Duodenal mucosa (tissue), 2 donors: ENCODE results near the gene CAD.
"Not testable (repeated sequence)": the region's sequence is repeated elsewhere in the genome, so short reads cannot be mapped to it uniquely, and the experiment has no call there.

ENCODE experiments used
- H3K27ac ChIP-seq: one replicate; pipeline ENCODE4 v1.7.0; 2013; ENCODE audit warnings: low read depth, low read length
- H3K27me3 ChIP-seq, 2 donors: one replicate each; pipeline ENCODE4 v1.7.0; 2013; ENCODE audit warnings: low read length in 2 of 2, control low read depth in 1 of 2; ENCODE audit not compliant: insufficient read depth in 2 of 2, control insufficient read depth in 1 of 2
- H3K36me3 ChIP-seq, 2 donors: one replicate each; pipeline ENCODE4 v1.7.0; 2013; ENCODE audit warnings: low read length in 2 of 2, control low read depth in 1 of 2; ENCODE audit not compliant: insufficient read depth in 2 of 2, control insufficient read depth in 1 of 2
- H3K4me1 ChIP-seq, 2 donors: one replicate each; pipeline ENCODE4 v1.7.0; 2013; ENCODE audit warnings: low read length in 2 of 2, control low read depth in 1 of 2; ENCODE audit not compliant: insufficient read depth in 2 of 2, control insufficient read depth in 1 of 2
- H3K4me3 ChIP-seq, 2 donors: one replicate each; pipeline ENCODE4 v1.7.0; 2013; ENCODE audit warnings: low read length in 2 of 2, low read depth in 1 of 2
- H3K9ac ChIP-seq, 2 donors: one replicate each; pipeline ENCODE4 v1.7.0; 2013; ENCODE audit warnings: low read length in 2 of 2, low read depth in 1 of 2
- H3K9me3 ChIP-seq, 2 donors: one replicate each; pipeline ENCODE4 v1.7.0; 2013; ENCODE audit warnings: low read length in 2 of 2, control low read depth in 1 of 2; ENCODE audit not compliant: control insufficient read depth in 1 of 2

CAD gene

DNA sequence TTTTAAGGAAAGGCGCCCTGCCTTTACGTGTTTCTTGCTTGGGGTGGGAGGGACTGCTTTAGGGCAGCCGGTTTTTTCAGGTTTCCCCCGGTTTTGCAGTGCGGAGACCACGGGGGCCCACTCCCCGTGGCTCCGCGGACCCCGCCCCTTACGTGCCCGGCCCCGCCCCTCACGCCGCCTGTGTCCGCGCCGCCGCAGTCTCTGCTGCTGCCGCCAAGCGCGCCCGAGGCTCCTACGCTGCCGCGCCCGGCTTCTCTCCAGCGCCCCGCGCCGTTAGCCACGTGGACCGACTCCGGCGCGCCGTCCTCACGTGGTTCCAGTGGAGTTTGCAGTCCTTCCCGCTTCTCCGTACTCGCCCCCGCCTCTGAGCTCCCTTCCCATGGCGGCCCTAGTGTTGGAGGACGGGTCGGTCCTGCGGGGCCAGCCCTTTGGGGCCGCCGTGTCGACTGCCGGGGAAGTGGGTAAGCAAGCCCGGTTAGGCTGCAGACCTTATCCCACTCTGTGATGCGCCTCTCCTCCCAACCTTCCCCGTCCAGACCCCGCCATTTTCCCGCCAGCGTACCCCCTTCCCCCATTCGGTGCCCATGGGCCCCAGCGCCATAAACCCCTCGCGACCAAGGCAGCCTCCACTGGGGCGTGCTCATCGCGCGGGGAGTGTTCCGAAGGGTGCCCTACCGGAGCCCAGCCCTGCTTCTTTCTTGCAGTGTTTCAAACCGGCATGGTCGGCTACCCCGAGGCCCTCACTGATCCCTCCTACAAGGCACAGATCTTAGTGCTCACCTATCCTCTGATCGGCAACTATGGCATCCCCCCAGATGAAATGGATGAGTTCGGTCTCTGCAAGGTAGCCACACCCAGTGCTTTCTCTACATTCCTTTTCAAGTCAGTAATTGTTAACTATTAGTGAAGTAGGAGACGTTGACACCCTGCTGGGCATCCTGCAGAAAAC lies at the start of gene CAD:
TSS of gene CAD (plus strand) at position 197 of the 949 bp plus-strand sequence. CDS start at position 380, 183 bp downstream.
- Histone ChIP-seq H3K36me3 (peaks cover 7 to 26% of the 10 kb centered on the region in 2 donors), H3K9me3 (no peaks in the 10 kb centered on the region), H3K27me3 (no peaks in the 10 kb centered on the region)

GRCh38 chr2:27170581-27171337 lies 46.4 kb upstream of the CAD start:
- Histone ChIP-seq H3K27ac (no peak overlapping the region), H3K9me3 (no peaks in the 10 kb centered on the region), H3K36me3 (no peaks in the 10 kb centered on the region), H3K4me3 (peak overlapping the region; percentile 7 to 54), H3K9ac (no peak overlapping the region), H3K27me3 (no peaks in the 10 kb centered on the region), H3K4me1 (peaks cover 3 to 13% of the 10 kb centered on the region in 2 donors)

More for the DNA sequence above, at the start of gene CAD:
- Histone ChIP-seq H3K27ac (peak within 1 kb of the TSS; percentile 43), H3K4me1 (peaks cover 26 to 31% of the 10 kb centered on the region in 2 donors), H3K9ac (peak within 1 kb of the TSS; percentile 45 to 83), H3K4me3 (peak within 1 kb of the TSS; percentile 72 to 93)

DNA sequence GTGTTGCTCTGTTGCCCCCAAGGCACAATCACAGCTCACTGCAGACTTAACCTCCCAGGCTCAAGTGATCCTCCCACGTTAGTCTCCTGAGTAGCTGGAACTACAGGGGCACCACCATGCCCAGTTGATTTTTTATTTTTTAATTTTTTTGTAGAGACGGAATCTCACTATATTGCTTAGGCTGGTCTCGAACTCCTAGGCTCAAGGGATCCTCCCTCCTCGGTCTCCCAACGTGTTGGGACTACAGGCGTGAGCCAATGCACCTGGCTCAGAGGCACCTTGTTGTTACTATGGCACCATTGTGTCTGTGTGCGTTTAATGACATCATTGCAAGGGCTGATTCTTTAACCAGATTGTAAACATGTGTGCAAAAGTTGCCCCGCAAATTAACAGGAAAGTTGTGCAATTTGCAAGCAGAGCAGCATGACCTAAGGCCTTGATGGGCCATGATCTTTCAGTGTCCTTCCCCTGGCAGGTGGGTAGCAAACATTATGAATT lies 45.8 kb upstream of the CAD start:
- Histone ChIP-seq H3K9ac (no peak overlapping the region), H3K27me3 (no peaks in the 10 kb centered on the region), H3K4me3 (no peak overlapping the region), H3K9me3 (no peaks in the 10 kb centered on the region), H3K4me1 (peaks cover 3 to 13% of the 10 kb centered on the region in 2 donors), H3K27ac (no peak overlapping the region), H3K36me3 (no peaks in the 10 kb centered on the region)

DNA sequence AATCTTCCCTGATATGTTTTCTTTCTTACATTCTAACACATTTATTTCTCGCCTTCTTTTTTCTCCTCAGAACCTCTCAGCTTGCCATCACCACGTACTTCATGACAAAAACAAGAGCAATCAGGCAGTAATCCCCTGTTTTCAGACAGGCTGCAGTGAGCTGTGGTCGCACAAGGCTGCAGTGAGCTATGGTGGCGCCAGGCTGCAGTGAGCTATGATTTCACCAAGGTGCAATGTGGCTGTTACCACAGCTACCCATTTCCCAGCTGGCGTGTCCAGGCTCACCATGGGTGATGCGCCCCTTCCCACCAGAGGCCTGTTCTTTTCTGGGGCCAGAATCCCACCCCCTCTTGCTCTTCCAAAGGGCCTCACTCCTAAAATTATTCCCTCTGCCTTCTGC lies 42.5 kb upstream of the CAD start:
- Histone ChIP-seq H3K27ac (no peak overlapping the region), H3K4me3 (no peak overlapping the region), H3K4me1 (peaks cover 3 to 13% of the 10 kb centered on the region in 2 donors), H3K9me3 (no peaks in the 10 kb centered on the region), H3K36me3 (no peaks in the 10 kb centered on the region), H3K27me3 (no peaks in the 10 kb centered on the region), H3K9ac (no peak overlapping the region)

GRCh38 chr2:27175330-27175729 lies 41.8 kb upstream of the CAD start:
- Histone ChIP-seq H3K4me3 (no peak overlapping the region), H3K27me3 (no peaks in the 10 kb centered on the region), H3K4me1 (peaks cover 2 to 8% of the 10 kb centered on the region in 2 donors), H3K27ac (no peak overlapping the region), H3K9ac (no peak overlapping the region), H3K9me3 (no peaks in the 10 kb centered on the region), H3K36me3 (no peaks in the 10 kb centered on the region)

- H3K4me3 ChIP-seq, H3K9ac ChIP-seq, H3K27me3 ChIP-seq, H3K4me1 ChIP-seq, H3K36me3 ChIP-seq, H3K9me3 ChIP-seq, H3K27ac ChIP-seq: not testable (repeated sequence)
Measured at GRCh38 chr2:27175781-27176180, 41.4 kb upstream of the CAD start.

GRCh38 chr2:27177441-27178351 lies 39.5 kb upstream of the CAD start:
- Histone ChIP-seq H3K4me1 (no peaks in the 10 kb centered on the region), H3K27ac (no peak overlapping the region), H3K9me3 (no peaks in the 10 kb centered on the region), H3K4me3 (no peak overlapping the region), H3K36me3 (no peaks in the 10 kb centered on the region), H3K27me3 (no peaks in the 10 kb centered on the region), H3K9ac (no peak overlapping the region)

GRCh38 chr2:27178469-27178868 lies 38.7 kb upstream of the CAD start:
- H3K27ac ChIP-seq: no peak overlapping the region
- H3K4me1 ChIP-seq: no peaks in the 10 kb centered on the region
- H3K27me3 ChIP-seq: no peaks in the 10 kb centered on the region
- no peaks in the 10 kb centered on the region for H3K9me3 ChIP-seq
- H3K9ac ChIP-seq: no peak overlapping the region
- no peak overlapping the region for H3K4me3 ChIP-seq
- H3K36me3 ChIP-seq: no peaks in the 10 kb centered on the region

DNA sequence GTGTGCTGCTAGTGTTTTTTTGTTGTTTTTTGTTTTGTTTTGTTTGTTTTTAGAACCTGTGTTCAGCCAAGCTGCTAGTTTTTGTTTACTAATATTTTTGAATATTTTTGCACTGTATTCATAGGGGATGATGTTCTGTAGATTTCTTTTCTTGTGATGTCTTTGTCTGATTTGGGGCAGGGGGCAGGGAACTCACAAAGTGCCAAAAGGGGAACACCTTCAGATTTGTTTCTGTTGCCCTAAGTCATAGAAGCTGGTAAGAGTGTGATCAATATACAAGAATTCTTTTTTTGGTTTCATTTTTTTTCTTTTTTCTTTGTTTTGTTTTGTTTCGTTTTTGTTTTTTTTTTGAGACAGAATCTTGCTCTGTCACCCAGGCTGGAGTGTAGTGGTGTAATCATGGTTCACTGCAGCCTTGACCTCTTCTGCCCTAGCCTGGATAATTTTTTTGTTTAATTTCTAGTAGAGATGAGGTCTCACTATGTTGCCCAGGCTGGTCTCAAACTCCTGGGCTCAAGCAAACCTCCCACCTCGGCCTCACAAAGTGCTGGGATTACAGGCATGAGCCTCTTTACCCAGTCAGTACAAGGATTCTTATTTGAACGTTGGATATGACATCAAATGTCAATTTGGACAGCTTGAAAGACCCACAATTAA lies 37.7 kb upstream of the CAD start:
- Histone ChIP-seq H3K4me3 (no peak overlapping the region), H3K27me3 (no peaks in the 10 kb centered on the region), H3K4me1 (no peaks in the 10 kb centered on the region), H3K27ac (no peak overlapping the region), H3K9me3 (no peaks in the 10 kb centered on the region), H3K9ac (no peak overlapping the region), H3K36me3 (no peaks in the 10 kb centered on the region)
